OCI-LY1 (cell line): ENCODE results near the gene BMP8A.

Source experiments
- H2AFZ ChIP-seq: fragments of 200-600 bp; sonication (generic), shearing (Covaris generic); 2 replicates; pipeline ENCODE4 v1.6.0; 2014; ENCODE audit warnings: antibody characterized with exemption, mild to moderate bottlenecking, low read length
- H3F3A ChIP-seq: fragments of 200-600 bp; sonication (generic), shearing (Covaris generic); 2 replicates; pipeline ENCODE4 v1.6.0; 2014; ENCODE audit warnings: mild to moderate bottlenecking, antibody characterized with exemption, low read length, moderate library complexity; ENCODE audit not compliant: insufficient read depth
- H3K27ac ChIP-seq: fragments of 200-600 bp; sonication (generic); 2 replicates; pipeline ENCODE4 v1.5.1; 2014; ENCODE audit warnings: low read length, mixed run types, mild to moderate bottlenecking, low read depth; ENCODE audit not compliant: poor library complexity, severe bottlenecking
- H3K27me3 ChIP-seq: fragments of 200-600 bp; sonication (generic); 2 replicates; pipeline ENCODE4 v1.6.0; 2014; ENCODE audit warnings: antibody characterized with exemption, mild to moderate bottlenecking, low read length, moderate library complexity; ENCODE audit not compliant: insufficient read depth
- H3K36me3 ChIP-seq: fragments of 200-600 bp; sonication (generic); 2 replicates; pipeline ENCODE4 v1.6.1; 2014; ENCODE audit warnings: mild to moderate bottlenecking, antibody characterized with exemption, low read length, moderate library complexity, mixed read lengths; ENCODE audit not compliant: insufficient read depth
- H3K4me1 ChIP-seq: fragments of 200-600 bp; sonication (generic); 2 replicates; pipeline ENCODE4 v1.5.1; 2014; ENCODE audit warnings: mild to moderate bottlenecking, low read length, moderate library complexity; ENCODE audit not compliant: insufficient read depth, severe bottlenecking
- H3K4me2 ChIP-seq: fragments of 200-600 bp; sonication (generic), shearing (Covaris generic); 2 replicates; pipeline ENCODE4 v1.6.1; 2014; ENCODE audit warnings: low read length
- H3K4me3 ChIP-seq: fragments of 200-600 bp; sonication (generic); 2 replicates; pipeline ENCODE4 v1.5.1; 2014; ENCODE audit warnings: low read length, low read depth, mild to moderate bottlenecking, mixed read lengths; ENCODE audit not compliant: poor library complexity, severe bottlenecking
- H3K79me2 ChIP-seq: fragments of 200-600 bp; shearing (Covaris generic); 2 replicates; pipeline ENCODE4 v1.6.1; 2016; ENCODE audit warnings: mixed run types, low read length, mixed read lengths; ENCODE audit not compliant: insufficient read depth
- H3K9ac ChIP-seq: fragments of 200-600 bp; sonication (generic), shearing (Covaris generic); 2 replicates; pipeline ENCODE4 v1.6.1; 2014; ENCODE audit warnings: mild to moderate bottlenecking, low read length, mixed read lengths
- H3K9me2 ChIP-seq: fragments of 200-600 bp; sonication (generic), shearing (Covaris generic); 2 replicates; pipeline ENCODE4 v1.6.1; 2014; ENCODE audit warnings: low read depth, mild to moderate bottlenecking, low read length, mixed read lengths
- H3K9me3 ChIP-seq: fragments of 200-600 bp; shearing (Covaris generic); 2 replicates; pipeline ENCODE4 v1.6.1; 2014; ENCODE audit warnings: low read length, mixed read lengths
- H4K20me1 ChIP-seq: fragments of 200-600 bp; sonication (generic), shearing (Covaris generic); 2 replicates; pipeline ENCODE4 v1.6.0; 2016; ENCODE audit warnings: mild to moderate bottlenecking, low read length; ENCODE audit not compliant: insufficient read depth
- EZH2 ChIP-seq: fragments of 200-600 bp; sonication (generic), shearing (Covaris generic); IDR thresholded peaks from 2 replicates; pipeline ENCODE4 v1.8.0; 2017; ENCODE audit warnings: borderline replicate concordance, mixed run types, mild to moderate bottlenecking, antibody characterized with exemption, low read length, moderate library complexity, mixed read lengths
- TF ChIP-seq, protein P1 (sequence below): fragments of 200-600 bp; sonication (generic), shearing (Covaris generic); IDR thresholded peaks from 2 replicates; pipeline ENCODE4 v1.5.1; 2017; ENCODE audit warnings: mild to moderate bottlenecking, antibody characterized with exemption, low read length, moderate library complexity, mixed read lengths

BMP8A gene

GRCh38 chr1:39522661-39523567 is 31.5 kb downstream of the BMP8A start:
- Histone ChIP-seq H3K79me2 (no peaks in the 10 kb centered on the region), H3K4me1 (peaks cover 14% of the 10 kb centered on the region), H3K36me3 (no peaks in the 10 kb centered on the region)

GRCh38 chr1:39524171-39524570 is 32.7 kb downstream of the BMP8A start:
- no peaks in the 10 kb centered on the region for H3K9me3 ChIP-seq
- no peaks in the 10 kb centered on the region for H3K79me2 ChIP-seq
- peaks cover 14% of the 10 kb centered on the region for H3K4me1 ChIP-seq
- no peak overlapping the region for H2AFZ ChIP-seq
- no peak overlapping the region for H3K4me3 ChIP-seq
- H3F3A ChIP-seq: no peaks in the 10 kb centered on the region
- no peak overlapping the region for H3K4me2 ChIP-seq
- TF ChIP-seq EZH2: no peak
- TF ChIP-seq, protein P1, sequence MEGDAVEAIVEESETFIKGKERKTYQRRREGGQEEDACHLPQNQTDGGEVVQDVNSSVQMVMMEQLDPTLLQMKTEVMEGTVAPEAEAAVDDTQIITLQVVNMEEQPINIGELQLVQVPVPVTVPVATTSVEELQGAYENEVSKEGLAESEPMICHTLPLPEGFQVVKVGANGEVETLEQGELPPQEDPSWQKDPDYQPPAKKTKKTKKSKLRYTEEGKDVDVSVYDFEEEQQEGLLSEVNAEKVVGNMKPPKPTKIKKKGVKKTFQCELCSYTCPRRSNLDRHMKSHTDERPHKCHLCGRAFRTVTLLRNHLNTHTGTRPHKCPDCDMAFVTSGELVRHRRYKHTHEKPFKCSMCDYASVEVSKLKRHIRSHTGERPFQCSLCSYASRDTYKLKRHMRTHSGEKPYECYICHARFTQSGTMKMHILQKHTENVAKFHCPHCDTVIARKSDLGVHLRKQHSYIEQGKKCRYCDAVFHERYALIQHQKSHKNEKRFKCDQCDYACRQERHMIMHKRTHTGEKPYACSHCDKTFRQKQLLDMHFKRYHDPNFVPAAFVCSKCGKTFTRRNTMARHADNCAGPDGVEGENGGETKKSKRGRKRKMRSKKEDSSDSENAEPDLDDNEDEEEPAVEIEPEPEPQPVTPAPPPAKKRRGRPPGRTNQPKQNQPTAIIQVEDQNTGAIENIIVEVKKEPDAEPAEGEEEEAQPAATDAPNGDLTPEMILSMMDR: no peak
- no peaks in the 10 kb centered on the region for H3K36me3 ChIP-seq
- H3K9me2 ChIP-seq: no peaks in the 10 kb centered on the region
- no peaks in the 10 kb centered on the region for H4K20me1 ChIP-seq
- no peaks in the 10 kb centered on the region for H3K27me3 ChIP-seq
- H3K27ac ChIP-seq: no peak overlapping the region
- no peak overlapping the region for H3K9ac ChIP-seq

More at GRCh38 chr1:39522661-39523567, 31.5 kb downstream of the BMP8A start:
- Histone ChIP-seq H3K9me2 (no peaks in the 10 kb centered on the region), H3K9me3 (no peaks in the 10 kb centered on the region), H3K27ac (no peak overlapping the region), H2AFZ (no peak overlapping the region), H3K9ac (no peak overlapping the region), H4K20me1 (no peaks in the 10 kb centered on the region), H3K4me3 (no peak overlapping the region), H3F3A (no peaks in the 10 kb centered on the region), H3K27me3 (no peaks in the 10 kb centered on the region), H3K4me2 (no peak overlapping the region)
- TF ChIP-seq, protein P1: no peak
- TF ChIP-seq EZH2: no peak

- H3K27ac ChIP-seq: no peak overlapping the region
- H3K4me2 ChIP-seq: no peak overlapping the region; the same call in 1 of the 2 replicates
- no peaks in the 10 kb centered on the region for H3K27me3 ChIP-seq
- no peaks in the 10 kb centered on the region for H3K9me3 ChIP-seq
- no peaks in the 10 kb centered on the region for H3F3A ChIP-seq
- no peak overlapping the region for H3K4me3 ChIP-seq
- no peak overlapping the region for H3K9ac ChIP-seq
- no peak for TF ChIP-seq EZH2
- TF ChIP-seq, protein P1: no peak
- no peak overlapping the region for H2AFZ ChIP-seq
- no peaks in the 10 kb centered on the region for H4K20me1 ChIP-seq
- peaks cover 14% of the 10 kb centered on the region for H3K4me1 ChIP-seq
- no peaks in the 10 kb centered on the region for H3K79me2 ChIP-seq
- no peaks in the 10 kb centered on the region for H3K9me2 ChIP-seq
- no peaks in the 10 kb centered on the region for H3K36me3 ChIP-seq
Measured at GRCh38 chr1:39524591-39525365, 33.3 kb downstream of the BMP8A start.
